K562 (cell line): ENCODE data around the gene NPC1. TPM values are rescaled to one million over a fixed set of nuclear protein-coding genes. Genes with fewer than 3 reads are reported as not detected.

Experiments used
- ARID1B ChIP-seq: fragments of 450-650 bp; IDR thresholded peaks from 2 replicates; pipeline ENCODE4 v1.6.1; 2016; ENCODE audit warnings: antibody characterized with exemption, mild to moderate bottlenecking, inconsistent platforms
- DMBX1 ChIP-seq: fragments of 250-450 bp; sonication (Bioruptor Pico); IDR thresholded peaks from 2 replicates; pipeline ENCODE4 v1.8.0; 2022; ENCODE audit warnings: inconsistent platforms, mild to moderate bottlenecking, moderate library complexity, borderline replicate concordance
- E2F1 ChIP-seq: sonication (generic); formaldehyde crosslinking; IDR thresholded peaks from 2 replicates; pipeline ENCODE4 v1.8.1; 2023; ENCODE audit warnings: mild to moderate bottlenecking, missing genetic modification reagents, moderate library complexity
- FOSL1 ChIP-seq: fragments of 200-800 bp; sonication (Bioruptor generic); conservative IDR thresholded peaks from 2 replicates; pipeline ENCODE4 v1.6.1; 2016; ENCODE audit warnings: missing genetic modification characterization, missing compliant biosample characterization
- FOXM1 ChIP-seq, 2 experiments: fragments of 450-650 bp in 1 of 2; sonication (generic) in 1 of 2; formaldehyde crosslinking in 1 of 2; IDR thresholded peaks; 2 replicates each; pipeline versions ENCODE4 v1.6.1 to v1.9.0; 2017 to 2022; ENCODE audit warnings: low read depth in 2 of 2, mild to moderate bottlenecking in 2 of 2, missing genetic modification reagents in 1 of 2, moderate library complexity in 1 of 2
- GTF2E2 ChIP-seq: fragments of 200-800 bp; sonication (Bioruptor generic); IDR thresholded peaks from 2 replicates; pipeline ENCODE4 v1.6.1; 2016; ENCODE audit warnings: missing genetic modification characterization, missing compliant biosample characterization
- HDAC1 ChIP-seq, 2 experiments: fragments of 450-650 bp; IDR thresholded peaks; 2 replicates each; pipeline ENCODE4 v1.6.1; 2016 to 2017; ENCODE audit warnings: inconsistent platforms in 1 of 2, mild to moderate bottlenecking in 1 of 2, moderate library complexity in 1 of 2
- HEY1 ChIP-seq: fragments of 250-450 bp; sonication (Bioruptor Pico); IDR thresholded peaks from 2 replicates; pipeline ENCODE4 v1.5.0; 2020; ENCODE audit warnings: mild to moderate bottlenecking, moderate library complexity, borderline replicate concordance
- HMGN3 ChIP-seq: IDR thresholded peaks from 2 replicates; pipeline ENCODE4 v1.6.1; 2011; ENCODE audit warnings: borderline replicate concordance, low read depth, mild to moderate bottlenecking, mixed read lengths, low read length; ENCODE audit not compliant: insufficient read length; ENCODE audit errors: extremely low read depth
- HOXB6 ChIP-seq: fragments of 250-450 bp; sonication (Bioruptor Pico); IDR thresholded peaks from 2 replicates; pipeline ENCODE4 v1.5.1; 2022; ENCODE audit warnings: mild to moderate bottlenecking, borderline replicate concordance
- LCOR ChIP-seq: sonication (generic); formaldehyde crosslinking; IDR thresholded peaks from 2 replicates; pipeline ENCODE4 v1.8.0; 2022; ENCODE audit warnings: mild to moderate bottlenecking, missing genetic modification reagents
- NCOR1 ChIP-seq: fragments of 450-650 bp; IDR thresholded peaks from 2 replicates; pipeline ENCODE4 v1.6.1; 2016; ENCODE audit warnings: mild to moderate bottlenecking, moderate library complexity
- NEUROD1 ChIP-seq: fragments of 150-350 bp; IDR thresholded peaks from 2 replicates; pipeline ENCODE4 v1.6.1; 2014; ENCODE audit warnings: borderline replicate concordance, low read length, low read depth; ENCODE audit not compliant: partially characterized antibody
- NKRF ChIP-seq: fragments of 450-650 bp; IDR thresholded peaks from 2 replicates; pipeline ENCODE4 v1.6.1; 2016; ENCODE audit warnings: borderline replicate concordance
- POLR3A ChIP-seq: IDR thresholded peaks from 2 replicates; pipeline ENCODE4 v1.6.1; 2011; ENCODE audit warnings: borderline replicate concordance, mild to moderate bottlenecking, moderate library complexity; ENCODE audit not compliant: insufficient read length, insufficient read depth; ENCODE audit errors: extremely low read depth
- RNF2 ChIP-seq: sonication (generic); IDR thresholded peaks from 2 replicates; pipeline ENCODE4 v1.6.1; 2016
- SMARCA5 ChIP-seq: fragments of 450-650 bp; IDR thresholded peaks from 2 replicates; pipeline ENCODE4 v1.6.1; 2016
- TEAD4 ChIP-seq, 2 experiments: sonication (generic) in 1 of 2; formaldehyde crosslinking in 1 of 2; IDR thresholded peaks; 2 replicates each; pipeline versions ENCODE4 v1.6.1 to v1.8.0; 2012 to 2022; ENCODE audit warnings: borderline replicate concordance in 1 of 2, inconsistent platforms in 1 of 2, low read length in 1 of 2, mild to moderate bottlenecking in 1 of 2, missing genetic modification reagents in 1 of 2
- UBTF ChIP-seq, 2 experiments: IDR thresholded peaks; 2 replicates each; pipeline ENCODE4 v1.6.1; 2012; ENCODE audit warnings: improper control_type of control experiment in 2 of 2, low read depth in 2 of 2, low read length in 2 of 2, borderline replicate concordance in 1 of 2
- ZNF431 ChIP-seq: sonication (generic); formaldehyde crosslinking; IDR thresholded peaks from 2 replicates; pipeline ENCODE4 v1.8.0; 2022; ENCODE audit warnings: mild to moderate bottlenecking, missing genetic modification reagents
- polyA plus RNA-seq, 8 experiments: library from polyadenylated mRNA; depleted of rRNA in 4 of 8; stranded (reverse) in 5 of 8; unstranded in 3 of 8; fragments of >200 nt; fragmentation: Nextera tagmentation in 2 of 8; fragmentation: Illumina TruSeq in 1 of 8; extraction: Ambion mirVana in 2 of 8; extraction: Trizol in 1 of 8; gene quantifications; 2 replicates each; pipeline versions ENCODE4 v1.2.1 to v1.2.3, GENCODE V29; 2011 to 2014; ENCODE audit warnings: inconsistent platforms in 1 of 8, missing spikeins in 1 of 8
- total RNA-seq, 7 experiments: library from RNA; depleted of rRNA in 6 of 7; stranded (reverse); fragments of >200 nt in 6 of 7; fragmentation: Illumina TruSeq in 2 of 7; extraction: Trizol in 2 of 7; gene quantifications; 2 replicates each; pipeline versions ENCODE4 v1.2.1 to v1.2.3, GENCODE V29; 2011 to 2021; ENCODE audit warnings: low replicate concordance in 1 of 7
- TF ChIP-seq, protein P1 (sequence below): IDR thresholded peaks from 3 replicates; pipeline ENCODE4 v1.6.1; 2011; ENCODE audit warnings: borderline replicate concordance, mild to moderate bottlenecking; ENCODE audit not compliant: insufficient read length, insufficient read depth

The NPC1 gene
- total and polyA plus RNA-seq, 9 of the 15 experiments (the other 6 are each of a cell fraction or from before 2014, with no cell fraction given): 17.1 to 45.9 (median 27.6) TPM

- TF ChIP-seq E2F1 (no peak), ARID1B (peak; percentile 88), UBTF (IDR thresholded peaks at IDR 0.05; ENCODE audit: borderline replicate concordance in 1 of 2, low read depth in 2 of 2, low read length in 2 of 2) (0 out of 4 replicates have a peak, but pooled peaks of 1 of the 2 experiments have one; percentile 33), LCOR (CRISPR knock-in tag) (no peak), RNF2 (peak; percentile 69; the same call in 1 of the 2 replicates), SMARCA5 (no peak), HEY1 (CRISPR knock-in tag) (no peak), NCOR1 (peak; percentile 79), FOXM1 (IDR thresholded peaks at IDR 0.05; ENCODE audit: low read depth) (peak; percentile 48; the same call in 1 of the 2 replicates), FOXM1 (CRISPR knock-in tag; IDR thresholded peaks at IDR 0.05; ENCODE audit: low read depth) (no peak), FOSL1 (tag) (peak; percentile 70), DMBX1 (no peak), HMGN3 (peak; percentile 70), HOXB6 (CRISPR knock-in tag) (no peak), POLR3A (no peak), TEAD4 (IDR thresholded peaks at IDR 0.05; ENCODE audit: low read length) (peak; percentile 90), TEAD4 (CRISPR knock-in tag; IDR thresholded peaks at IDR 0.05; ENCODE audit: borderline replicate concordance) (no peak), GTF2E2 (tag) (no peak), ZNF431 (CRISPR knock-in tag) (no peak), HDAC1 (IDR thresholded peaks at IDR 0.05) (peak in 1 of 2 experiments; percentile 67; a peak in 2 of 4 replicates), NKRF (no peak), NEUROD1 (peak; percentile 12)
- TF ChIP-seq, protein P1, sequence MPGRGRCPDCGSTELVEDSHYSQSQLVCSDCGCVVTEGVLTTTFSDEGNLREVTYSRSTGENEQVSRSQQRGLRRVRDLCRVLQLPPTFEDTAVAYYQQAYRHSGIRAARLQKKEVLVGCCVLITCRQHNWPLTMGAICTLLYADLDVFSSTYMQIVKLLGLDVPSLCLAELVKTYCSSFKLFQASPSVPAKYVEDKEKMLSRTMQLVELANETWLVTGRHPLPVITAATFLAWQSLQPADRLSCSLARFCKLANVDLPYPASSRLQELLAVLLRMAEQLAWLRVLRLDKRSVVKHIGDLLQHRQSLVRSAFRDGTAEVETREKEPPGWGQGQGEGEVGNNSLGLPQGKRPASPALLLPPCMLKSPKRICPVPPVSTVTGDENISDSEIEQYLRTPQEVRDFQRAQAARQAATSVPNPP: no peak
Measured at GRCh38 chr18:23540867-23541266, 45.4 kb downstream of the NPC1 start (continued).
